DOHH2 (cell line): ENCODE measurements around the gene MISP.

Source experiments
- H3F3A ChIP-seq: fragments of 200-600 bp; sonication (generic), shearing (Covaris generic); 2 replicates; pipeline ENCODE4 v1.6.0; 2016; ENCODE audit warnings: antibody characterized with exemption, mild to moderate bottlenecking; ENCODE audit not compliant: control insufficient read depth, insufficient read depth
- H3K27ac ChIP-seq: fragments of 200-600 bp; sonication (generic); 2 replicates; pipeline ENCODE4 v1.5.1; 2014; ENCODE audit warnings: low read depth, mild to moderate bottlenecking, low read length, moderate library complexity
- H3K27me3 ChIP-seq: fragments of 200-600 bp; sonication (generic); 2 replicates; pipeline ENCODE4 v1.6.1; 2014; ENCODE audit warnings: mild to moderate bottlenecking, low read length, mixed read lengths; ENCODE audit not compliant: control insufficient read depth
- H3K36me3 ChIP-seq: fragments of 200-600 bp; sonication (generic); 2 replicates; pipeline ENCODE4 v1.6.1; 2014; ENCODE audit warnings: mild to moderate bottlenecking, low read length, moderate library complexity, mixed read lengths; ENCODE audit not compliant: control insufficient read depth
- H3K4me1 ChIP-seq: fragments of 200-600 bp; sonication (generic); 2 replicates; pipeline ENCODE4 v1.6.1; 2014; ENCODE audit warnings: mild to moderate bottlenecking, low read length, mixed read lengths; ENCODE audit not compliant: control insufficient read depth
- H3K4me2 ChIP-seq: fragments of 200-600 bp; sonication (generic); 2 replicates; pipeline ENCODE4 v1.6.0; 2014; ENCODE audit warnings: mild to moderate bottlenecking, low read length, moderate library complexity
- H3K4me3 ChIP-seq: fragments of 200-600 bp; sonication (generic); 2 replicates; pipeline ENCODE4 v1.5.1; 2014; ENCODE audit warnings: mild to moderate bottlenecking, low read length, mixed read lengths
- H3K79me2 ChIP-seq: fragments of 200-600 bp; sonication (generic); 2 replicates; pipeline ENCODE4 v1.6.1; 2014; ENCODE audit warnings: mild to moderate bottlenecking, low read length, mixed read lengths; ENCODE audit not compliant: control insufficient read depth
- H3K9me2 ChIP-seq: fragments of 200-600 bp; sonication (generic); replicated peaks from 2 replicates; pipeline ENCODE4 v1.6.1; 2014; ENCODE audit warnings: mild to moderate bottlenecking, low read length, mixed read lengths; ENCODE audit not compliant: control insufficient read depth
- H3K9me3 ChIP-seq: fragments of 200-600 bp; sonication (generic); 2 replicates; pipeline ENCODE4 v1.6.1; 2014; ENCODE audit warnings: antibody characterized with exemption, low read length, mixed read lengths; ENCODE audit not compliant: control insufficient read depth, insufficient read depth
- H4K20me1 ChIP-seq: fragments of 200-600 bp; sonication (generic); 2 replicates; pipeline ENCODE4 v1.6.0; 2014; ENCODE audit warnings: low read depth, mild to moderate bottlenecking, antibody characterized with exemption, low read length, moderate library complexity; ENCODE audit not compliant: control insufficient read depth, insufficient read depth
- CTCF ChIP-seq: fragments of 200-600 bp; sonication (generic); IDR thresholded peaks from one replicate; pipeline ENCODE4 v1.5.1; 2014; ENCODE audit warnings: antibody characterized with exemption, mild to moderate bottlenecking, low read depth, low read length; ENCODE audit not compliant: poor library complexity, severe bottlenecking
- EZH2phosphoT487 ChIP-seq: fragments of 200-600 bp; sonication (generic); IDR thresholded peaks from 2 replicates; pipeline ENCODE4 v1.6.1; 2017; ENCODE audit warnings: borderline replicate concordance, mild to moderate bottlenecking, antibody characterized with exemption, low read length, moderate library complexity, mixed read lengths

MISP gene

DNA sequence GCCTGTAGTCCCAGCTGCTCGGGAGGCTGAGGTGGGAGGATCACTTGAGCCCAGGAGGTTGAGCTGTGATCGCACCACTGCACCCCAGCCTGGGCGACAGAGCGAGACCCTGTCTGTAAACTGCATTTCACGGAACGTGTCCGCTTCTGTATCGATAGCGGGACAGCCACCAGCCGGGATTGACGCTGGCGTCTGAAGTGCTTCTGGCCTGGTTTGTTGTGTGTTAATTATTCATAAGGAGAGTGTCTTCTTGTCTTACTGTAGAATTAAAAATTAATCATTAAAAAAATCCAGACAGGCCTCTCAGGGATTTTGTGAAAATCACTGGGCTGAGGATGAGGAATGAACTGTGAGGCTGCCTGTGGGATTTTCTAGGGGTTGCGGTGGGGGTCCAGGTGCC lies 16.2 kb upstream of the MISP start:
- Histone ChIP-seq H3K36me3 (no peaks in the 10 kb centered on the region), H3K9me3 (no peaks in the 10 kb centered on the region), H3K27me3 (no peaks in the 10 kb centered on the region), H3K27ac (no peak overlapping the region), H4K20me1 (no peaks in the 10 kb centered on the region), H3K79me2 (no peaks in the 10 kb centered on the region), H3K4me3 (no peak overlapping the region), H3K9me2 (no peaks in the 10 kb centered on the region), H3K4me1 (peaks cover under 1% of the 10 kb centered on the region; the same call in 1 of the 2 replicates), H3F3A (no peaks in the 10 kb centered on the region), H3K4me2 (no peak overlapping the region)
- TF ChIP-seq CTCF (no peak), EZH2phosphoT487 (no peak)

DNA sequence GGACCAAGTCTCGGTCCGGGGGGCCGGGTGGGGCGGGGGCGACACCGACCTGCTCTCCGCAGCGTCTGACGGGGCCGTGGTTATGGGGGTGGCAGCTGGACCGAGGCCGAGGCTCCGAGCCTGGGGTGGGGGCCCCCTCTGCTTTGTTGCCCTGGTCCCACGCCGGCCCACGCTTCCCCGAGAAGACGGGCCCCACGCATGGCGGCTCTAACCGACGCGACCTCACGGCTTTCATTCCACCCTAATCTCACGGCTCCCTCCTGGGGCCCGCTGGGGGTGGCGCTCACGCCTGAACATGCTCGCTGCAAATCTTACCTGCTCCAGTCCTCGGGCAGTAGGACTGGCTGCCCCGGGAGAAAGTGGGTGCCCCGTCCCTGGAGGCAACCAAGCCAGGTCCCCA lies 14.8 kb upstream of the MISP start:
- no peaks in the 10 kb centered on the region for H3F3A ChIP-seq

GRCh38 chr19:737591-738093 lies 13.3 kb upstream of the MISP start:
- Histone ChIP-seq H3K4me1 (no peaks in the 10 kb centered on the region), H3K9me2 (no peaks in the 10 kb centered on the region), H3K9me3 (no peaks in the 10 kb centered on the region), H4K20me1 (no peaks in the 10 kb centered on the region), H3K4me3 (no peak overlapping the region), H3K79me2 (no peaks in the 10 kb centered on the region), H3F3A (no peaks in the 10 kb centered on the region), H3K36me3 (no peaks in the 10 kb centered on the region), H3K4me2 (no peak overlapping the region), H3K27ac (no peak overlapping the region), H3K27me3 (no peaks in the 10 kb centered on the region)
- TF ChIP-seq EZH2phosphoT487 (no peak), CTCF (peak; percentile 76)

More for the DNA sequence above, 14.8 kb upstream of the MISP start:
- TF ChIP-seq CTCF (no peak), EZH2phosphoT487 (no peak)
- Histone ChIP-seq H3K4me2 (no peak overlapping the region), H4K20me1 (no peaks in the 10 kb centered on the region), H3K9me2 (no peaks in the 10 kb centered on the region), H3K36me3 (no peaks in the 10 kb centered on the region), H3K4me3 (no peak overlapping the region), H3K27me3 (no peaks in the 10 kb centered on the region), H3K9me3 (no peaks in the 10 kb centered on the region), H3K4me1 (no peaks in the 10 kb centered on the region), H3K27ac (no peak overlapping the region), H3K79me2 (no peaks in the 10 kb centered on the region)
